Measurements from ENCODE around the gene HDHD3. TPM values are rescaled to one million over a fixed set of nuclear protein-coding genes. Genes with fewer than 3 reads are reported as not detected.

Gene HDHD3
- total RNA-seq, 4 donors from 2014 or later: 17.0 to 31.3 (median 25.1) TPM

GRCh38 chr9:113375057-113376023 is 1.4 kb downstream of the HDHD3 start:
- TF ChIP-seq CTCF (IDR thresholded peaks at IDR 0.05) (no peak), POLR2A (IDR thresholded peaks at IDR 0.05) (no peak), EP300 (IDR thresholded peaks at IDR 0.05) (no peak), POLR2AphosphoS5 (IDR thresholded peaks at IDR 0.05) (no peak)
- H3K27ac ChIP-seq: no peak overlapping the region
- peaks cover 0 to 31% of the 10 kb centered on the region in 2 donors for H3K36me3 ChIP-seq
- H3K4me1 ChIP-seq: peaks cover 0 to 22% (median 4%) of the 10 kb centered on the region in 3 donors
- 78 to 88% methylated on average over 2 of the region's 6 CpGs for WGBS, 2 donors (ENCODE audit: low coverage in 1 of 2)
- H3K9me3 ChIP-seq: no peaks in the 10 kb centered on the region
- ATAC-seq: no peak
- peak overlapping the region in 1 of 2 donors; percentile 71 for H3K4me3 ChIP-seq
- H3K27me3 ChIP-seq: no peaks in the 10 kb centered on the region

- peaks cover 0 to 22% (median 4%) of the 10 kb centered on the region in 3 donors for H3K4me1 ChIP-seq
- no CpG with 5 or more reads among the region's 24 CpGs for WGBS, 2 donors (ENCODE audit: low coverage in 1 of 2)
- no peaks in the 10 kb centered on the region for H3K9me3 ChIP-seq
- TF ChIP-seq POLR2AphosphoS5 (IDR thresholded peaks at IDR 0.05): no peak
- TF ChIP-seq CTCF (IDR thresholded peaks at IDR 0.05): no peak
- no peak for TF ChIP-seq POLR2A (IDR thresholded peaks at IDR 0.05)
- TF ChIP-seq EP300 (IDR thresholded peaks at IDR 0.05): no peak
- H3K27me3 ChIP-seq: no peaks in the 10 kb centered on the region
- H3K36me3 ChIP-seq: peaks cover 0 to 31% of the 10 kb centered on the region in 2 donors
- no peak overlapping the region for H3K27ac ChIP-seq
- H3K4me3 ChIP-seq: no peak overlapping the region
- ATAC-seq: no peak
These were observed 3.0 kb downstream of the HDHD3 start for GRCh38 chr9:113373676-113374392.

- Histone ChIP-seq H3K9me3 (no peaks in the 10 kb centered on the region), H3K4me1 (peaks cover 0 to 22% (median 4%) of the 10 kb centered on the region in 3 donors), H3K27ac (no peak overlapping the region), H3K4me3 (no peak overlapping the region), H3K36me3 (peaks cover 0 to 31% of the 10 kb centered on the region in 2 donors), H3K27me3 (no peaks in the 10 kb centered on the region)
- WGBS, 2 donors (ENCODE audit: low coverage in 1 of 2): 20 to 50% methylated on average over 1 to 3 of the region's 3 CpGs
- no peak for ATAC-seq
- TF ChIP-seq EP300 (IDR thresholded peaks at IDR 0.05): no peak
- no peak for TF ChIP-seq POLR2A (IDR thresholded peaks at IDR 0.05)
- TF ChIP-seq POLR2AphosphoS5 (IDR thresholded peaks at IDR 0.05): no peak
- TF ChIP-seq CTCF (IDR thresholded peaks at IDR 0.05): no peak
These were observed 3.5 kb downstream of the HDHD3 start for GRCh38 chr9:113373256-113373655.

GRCh38 chr9:113372059-113372458 is 4.7 kb downstream of the HDHD3 start:
- 88% methylated on average over 4 of the region's 5 CpGs; no CpG with 5 or more reads in 1 of the 2 donors for WGBS, 2 donors (ENCODE audit: low coverage in 1 of 2)

More at GRCh38 chr9:113372059-113372458, 4.7 kb downstream of the HDHD3 start:
- TF ChIP-seq POLR2AphosphoS5 (IDR thresholded peaks at IDR 0.05) (no peak), POLR2A (IDR thresholded peaks at IDR 0.05) (no peak), EP300 (IDR thresholded peaks at IDR 0.05) (no peak), CTCF (IDR thresholded peaks at IDR 0.05) (no peak)
- H3K9me3 ChIP-seq: no peaks in the 10 kb centered on the region
- no peak overlapping the region for H3K27ac ChIP-seq
- peaks cover 0 to 18% (median 4%) of the 10 kb centered on the region in 3 donors for H3K4me1 ChIP-seq
- peaks cover 0 to 31% of the 10 kb centered on the region in 2 donors for H3K36me3 ChIP-seq
- ATAC-seq: no peak
- no peaks in the 10 kb centered on the region for H3K27me3 ChIP-seq
- no peak overlapping the region for H3K4me3 ChIP-seq
